Right lobe of liver (tissue), 6 donors: Measurements from ENCODE around the gene NCOA1. TPM values are rescaled to one million over a fixed set of nuclear protein-coding genes. Genes with fewer than 3 reads are reported as not detected.
"Not testable (repeated sequence)": the region's sequence is repeated elsewhere in the genome, so short reads cannot be mapped to it uniquely, and the experiment has no call there.

Experiments
- ATAC-seq, 4 donors: fragments of 200-7000 bp; cut with Tn5 transposase; one replicate each; pipeline ENCODE4 v1.9.1; 2020; ENCODE audit warnings: mild to moderate bottlenecking in 4 of 4, moderate library complexity in 4 of 4
- DNase-seq, 3 donors: peaks; one replicate each; pipeline ENCODE4 v3.0.0-alpha.2; 2020
- H3K27ac ChIP-seq, 3 donors: fragments of 200-600 bp; one replicate each; pipeline ENCODE4 v1.8.0; 2022
- H3K27me3 ChIP-seq, 2 donors: fragments of 200-600 bp; one replicate each; pipeline ENCODE4 v1.8.0; 2022
- H3K36me3 ChIP-seq, 4 donors: fragments of 200-600 bp; sonication (generic) in 1 of 4; one replicate each; pipeline versions ENCODE4 v1.5.1 to v1.8.0; 2017 to 2022; ENCODE audit warnings: control low read depth in 1 of 4
- H3K4me1 ChIP-seq, 4 donors: fragments of 200-600 bp; sonication (generic) in 1 of 4; one replicate each; pipeline versions ENCODE4 v1.5.1 to v1.8.0; 2017 to 2022; ENCODE audit warnings: control low read depth in 1 of 4
- H3K4me3 ChIP-seq, 3 donors: fragments of 200-600 bp; one replicate each; pipeline ENCODE4 v1.8.0; 2022
- H3K9me3 ChIP-seq, 4 donors: fragments of 200-600 bp; sonication (generic) in 1 of 4; one replicate each; pipeline versions ENCODE4 v1.5.1 to v1.8.0; 2017 to 2022; ENCODE audit warnings: control low read depth in 1 of 4
- POLR2A ChIP-seq: fragments of 450-650 bp; IDR thresholded peaks from one replicate; pipeline ENCODE4 v1.6.1; 2017; ENCODE audit warnings: antibody characterized with exemption, mild to moderate bottlenecking
- WGBS: methylation state at CpG from one replicate; pipeline ENCODE4 v1.1.6; 2018; ENCODE audit warnings: low coverage, low lambda C conversion rate; ENCODE audit not compliant: insufficient coverage; ENCODE audit errors: missing lambda C conversion rate; 5-methylcytosine and 5-hydroxymethylcytosine counted together
- intact Hi-C, 2 donors: fragments of 100-400 bp; cut with DNase I; formaldehyde crosslinking; loops; one replicate each; pipeline versions ENCODE4 v1.11.2 to v1.14.1; 2022
- total RNA-seq, 6 experiments: library from RNA; depleted of rRNA in 2 of 6; stranded (reverse); fragments of >200 nt in 2 of 6; fragmentation: NEBNext Ultra II Directional in 3 of 6; extraction: Animal tissue kit (Norgen Biotek cat#: 25700) in 3 of 6; gene quantifications; one replicate each; pipeline versions ENCODE4 v1.1.0 to v1.2.4, GENCODE V29; 2016 to 2023
- TF ChIP-seq, protein P1 (sequence below), 4 donors: fragments of 200-600 bp in 3 of 4; fragments of 450-650 bp in 1 of 4; IDR thresholded peaks; one replicate each; pipeline versions ENCODE4 v1.5.1 to v1.8.0; 2016 to 2022; ENCODE audit warnings: antibody characterized with exemption in 4 of 4, mild to moderate bottlenecking in 2 of 4
- donor health status: DM: no; HTN: yes; CAD: no.
- donor health status: DM: no; HTN: no; CAD: no.
- donor health status: DM: no; HTN: no; CAD: no.
- donor health status: DM: no; HTN: yes; CAD: no.
- donor health status: DM: no; HTN: yes; CAD: no.

Gene NCOA1
- total RNA-seq, 6 experiments from 2014 or later: 13.5 to 18.9 (median 16.4) TPM

DNA sequence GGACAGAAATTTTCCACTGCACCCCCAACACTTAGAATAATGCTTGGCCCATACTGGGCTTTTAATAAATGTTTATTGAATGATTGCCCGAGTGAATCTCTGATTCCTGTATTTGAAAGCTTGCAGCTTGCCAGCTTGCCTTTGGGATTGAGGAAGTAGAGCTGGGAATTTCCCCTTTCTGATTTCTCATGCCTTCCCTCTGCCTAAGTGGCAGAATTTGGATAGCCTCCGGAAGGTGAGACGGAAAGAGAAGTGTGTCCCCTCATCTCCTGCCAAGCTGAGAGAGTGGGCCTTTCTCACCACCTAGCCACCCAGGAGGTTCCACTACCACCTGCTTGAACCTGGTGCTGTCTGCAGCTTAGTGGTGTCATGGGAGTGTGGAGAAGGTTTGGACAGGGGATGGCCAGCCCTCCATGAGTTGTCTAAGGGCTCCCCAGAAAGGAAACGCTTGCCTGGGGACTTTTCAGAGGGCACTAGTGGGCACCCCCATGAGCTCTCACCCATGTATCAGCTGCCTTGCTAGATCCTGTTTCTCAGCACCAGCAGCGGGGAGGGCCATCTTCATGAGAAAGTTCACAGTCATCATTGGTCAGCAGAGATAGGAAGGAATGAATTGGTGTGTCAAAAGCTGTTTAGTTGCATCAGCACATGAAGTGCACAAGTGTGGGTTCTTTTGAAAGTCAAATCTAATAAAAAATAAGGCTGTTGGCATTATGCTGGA lies 8.6 kb upstream of the NCOA1 start:
- intact Hi-C loops: no loop called here
- no peak overlapping the region for H3K27ac ChIP-seq
- peaks cover 0 to 8% (median 0%) of the 10 kb centered on the region in 4 donors for H3K4me1 ChIP-seq
- no peaks in the 10 kb centered on the region for H3K36me3 ChIP-seq
- no peak for DNase-seq
- ATAC-seq: peak; percentile 21 to 74 (median 42)
- H3K4me3 ChIP-seq: no peak overlapping the region
- H3K27me3 ChIP-seq: no peaks in the 10 kb centered on the region
- no peak for TF ChIP-seq POLR2A
- TF ChIP-seq, protein P1, sequence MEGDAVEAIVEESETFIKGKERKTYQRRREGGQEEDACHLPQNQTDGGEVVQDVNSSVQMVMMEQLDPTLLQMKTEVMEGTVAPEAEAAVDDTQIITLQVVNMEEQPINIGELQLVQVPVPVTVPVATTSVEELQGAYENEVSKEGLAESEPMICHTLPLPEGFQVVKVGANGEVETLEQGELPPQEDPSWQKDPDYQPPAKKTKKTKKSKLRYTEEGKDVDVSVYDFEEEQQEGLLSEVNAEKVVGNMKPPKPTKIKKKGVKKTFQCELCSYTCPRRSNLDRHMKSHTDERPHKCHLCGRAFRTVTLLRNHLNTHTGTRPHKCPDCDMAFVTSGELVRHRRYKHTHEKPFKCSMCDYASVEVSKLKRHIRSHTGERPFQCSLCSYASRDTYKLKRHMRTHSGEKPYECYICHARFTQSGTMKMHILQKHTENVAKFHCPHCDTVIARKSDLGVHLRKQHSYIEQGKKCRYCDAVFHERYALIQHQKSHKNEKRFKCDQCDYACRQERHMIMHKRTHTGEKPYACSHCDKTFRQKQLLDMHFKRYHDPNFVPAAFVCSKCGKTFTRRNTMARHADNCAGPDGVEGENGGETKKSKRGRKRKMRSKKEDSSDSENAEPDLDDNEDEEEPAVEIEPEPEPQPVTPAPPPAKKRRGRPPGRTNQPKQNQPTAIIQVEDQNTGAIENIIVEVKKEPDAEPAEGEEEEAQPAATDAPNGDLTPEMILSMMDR (IDR thresholded peaks at IDR 0.05): no peak
- WGBS: 55% methylated on average over 3 of the region's 5 CpGs
- H3K9me3 ChIP-seq: no peaks in the 10 kb centered on the region

DNA sequence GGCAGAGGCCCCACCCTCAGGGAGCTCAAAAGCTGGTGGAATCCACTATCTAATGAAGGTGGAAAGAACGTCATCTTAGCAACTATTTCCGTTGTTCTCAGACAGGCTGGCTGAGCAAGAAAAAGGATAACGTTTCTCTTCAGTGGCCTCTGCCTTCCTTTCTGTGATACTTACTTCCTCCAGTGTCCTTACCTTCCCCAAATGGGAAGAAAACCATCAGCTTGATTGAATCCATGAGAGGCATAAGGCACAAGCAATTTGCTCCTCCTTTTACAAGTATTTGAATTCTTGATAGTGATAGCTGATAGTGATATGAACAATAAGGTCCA lies 8.1 kb upstream of the NCOA1 start:
- ATAC-seq (no peak), DNase-seq (no peak)
- H3K4me3 ChIP-seq: no peak overlapping the region
- intact Hi-C loops: no loop called here
- no peak overlapping the region for H3K27ac ChIP-seq
- no peaks in the 10 kb centered on the region for H3K36me3 ChIP-seq
- peaks cover 0 to 8% (median 0%) of the 10 kb centered on the region in 4 donors for H3K4me1 ChIP-seq
- H3K27me3 ChIP-seq: no peaks in the 10 kb centered on the region
- H3K9me3 ChIP-seq: no peaks in the 10 kb centered on the region
- WGBS: 32% methylated on average over 3 of the region's 3 CpGs
- TF ChIP-seq, protein P1 (IDR thresholded peaks at IDR 0.05): no peak
- no peak for TF ChIP-seq POLR2A

DNA sequence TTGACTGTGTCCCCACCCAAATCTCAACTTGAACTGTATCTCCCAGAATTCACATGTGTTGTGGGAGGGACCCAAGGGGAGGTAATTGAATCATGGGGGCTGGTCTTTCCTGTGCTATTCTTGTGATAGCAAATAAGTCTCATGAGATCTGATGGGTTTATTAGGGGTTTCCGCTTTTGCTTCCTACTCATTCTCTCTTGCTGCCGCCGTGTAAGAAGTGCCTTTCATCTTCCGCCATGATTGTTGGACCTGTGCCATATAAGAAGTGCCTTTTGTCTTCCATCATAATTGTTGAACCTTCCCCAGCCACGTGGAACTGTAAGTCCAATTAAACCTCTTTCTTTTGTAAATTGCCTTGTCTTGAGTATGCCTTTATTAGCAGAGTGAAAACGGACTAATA lies 6.4 kb upstream of the NCOA1 start:
- H3K27me3 ChIP-seq, intact Hi-C loops, H3K9me3 ChIP-seq, DNase-seq, H3K27ac ChIP-seq, H3K4me3 ChIP-seq, H3K36me3 ChIP-seq, ATAC-seq, H3K4me1 ChIP-seq: not testable (repeated sequence)
- WGBS: 95% methylated on average over 6 of the region's 6 CpGs

DNA sequence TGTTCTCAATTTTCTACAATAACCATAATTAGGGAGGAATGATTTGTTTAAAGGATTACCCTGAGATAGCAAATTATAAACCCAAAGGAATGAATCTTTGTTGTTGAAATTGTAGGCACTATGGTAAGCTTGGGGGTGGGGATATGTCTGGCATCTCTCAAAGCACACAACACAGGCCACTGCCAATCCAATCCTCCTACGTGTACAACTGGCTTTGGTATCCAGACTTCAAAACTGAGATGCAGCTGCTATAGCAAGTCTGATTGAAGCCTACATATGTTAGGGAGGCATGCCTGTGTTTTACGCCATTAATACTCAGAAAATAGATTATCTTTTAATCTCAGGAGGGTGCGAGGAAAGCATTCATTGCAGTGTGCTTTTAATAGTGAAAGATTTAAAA lies 5.9 kb upstream of the NCOA1 start:
- H3K27me3 ChIP-seq: no peaks in the 10 kb centered on the region
- ATAC-seq: no peak
- intact Hi-C loops: no loop called here
- H3K27ac ChIP-seq: no peak overlapping the region
- 88% methylated on average over 3 of the region's 3 CpGs for WGBS
- H3K4me3 ChIP-seq: no peak overlapping the region
- no peaks in the 10 kb centered on the region for H3K36me3 ChIP-seq
- H3K9me3 ChIP-seq: no peaks in the 10 kb centered on the region
- peaks cover 0 to 11% (median 3%) of the 10 kb centered on the region in 4 donors for H3K4me1 ChIP-seq
- no peak for TF ChIP-seq POLR2A
- TF ChIP-seq, protein P1 (IDR thresholded peaks at IDR 0.05): no peak
- no peak for DNase-seq

DNA sequence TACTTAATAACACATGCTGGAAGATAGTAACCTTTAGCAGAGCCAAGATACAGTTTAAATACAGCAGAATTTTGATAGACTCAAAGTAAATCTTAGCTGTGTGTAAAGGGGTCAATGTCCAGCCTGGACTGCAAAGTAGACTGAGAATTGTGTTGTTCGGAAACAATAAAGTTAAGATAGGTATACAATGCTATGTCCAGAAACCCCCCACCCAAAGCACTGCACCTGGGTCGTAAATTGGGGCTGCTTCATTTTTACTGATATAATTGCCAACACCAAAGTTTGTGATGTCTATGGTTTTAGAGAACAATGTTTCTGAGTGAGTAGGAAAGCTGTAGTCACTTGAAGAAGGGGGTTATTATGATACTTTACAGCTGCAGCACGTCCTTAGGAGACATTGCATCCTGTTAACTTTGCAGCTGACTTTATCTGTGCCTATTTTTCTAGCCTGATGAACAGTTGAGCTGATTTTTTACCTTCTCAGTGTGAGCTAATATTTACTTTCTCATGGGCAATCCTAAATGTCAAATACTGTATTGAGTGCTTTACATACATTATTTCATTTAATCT lies 4.3 kb upstream of the NCOA1 start:
- Histone ChIP-seq H3K27me3 (no peaks in the 10 kb centered on the region), H3K9me3 (no peaks in the 10 kb centered on the region), H3K27ac (no peak overlapping the region), H3K4me3 (no peak overlapping the region), H3K36me3 (no peaks in the 10 kb centered on the region), H3K4me1 (peaks cover 0 to 13% (median 4%) of the 10 kb centered on the region in 4 donors)
- no peak for DNase-seq
- TF ChIP-seq, protein P1 (IDR thresholded peaks at IDR 0.05): no peak
- no peak for TF ChIP-seq POLR2A
- WGBS: 48% methylated on average over 3 of the region's 3 CpGs
- intact Hi-C loops: no loop called here
- no peak for ATAC-seq
